Medulla oblongata (tissue), 1 donor: ENCODE data around the gene PKHD1.

Experiments
- DNase-seq: peaks from one replicate; pipeline ENCODE4 v3.0.0-alpha.2; 2015; ENCODE audit errors: extremely low spot score

PKHD1 gene, protein sequence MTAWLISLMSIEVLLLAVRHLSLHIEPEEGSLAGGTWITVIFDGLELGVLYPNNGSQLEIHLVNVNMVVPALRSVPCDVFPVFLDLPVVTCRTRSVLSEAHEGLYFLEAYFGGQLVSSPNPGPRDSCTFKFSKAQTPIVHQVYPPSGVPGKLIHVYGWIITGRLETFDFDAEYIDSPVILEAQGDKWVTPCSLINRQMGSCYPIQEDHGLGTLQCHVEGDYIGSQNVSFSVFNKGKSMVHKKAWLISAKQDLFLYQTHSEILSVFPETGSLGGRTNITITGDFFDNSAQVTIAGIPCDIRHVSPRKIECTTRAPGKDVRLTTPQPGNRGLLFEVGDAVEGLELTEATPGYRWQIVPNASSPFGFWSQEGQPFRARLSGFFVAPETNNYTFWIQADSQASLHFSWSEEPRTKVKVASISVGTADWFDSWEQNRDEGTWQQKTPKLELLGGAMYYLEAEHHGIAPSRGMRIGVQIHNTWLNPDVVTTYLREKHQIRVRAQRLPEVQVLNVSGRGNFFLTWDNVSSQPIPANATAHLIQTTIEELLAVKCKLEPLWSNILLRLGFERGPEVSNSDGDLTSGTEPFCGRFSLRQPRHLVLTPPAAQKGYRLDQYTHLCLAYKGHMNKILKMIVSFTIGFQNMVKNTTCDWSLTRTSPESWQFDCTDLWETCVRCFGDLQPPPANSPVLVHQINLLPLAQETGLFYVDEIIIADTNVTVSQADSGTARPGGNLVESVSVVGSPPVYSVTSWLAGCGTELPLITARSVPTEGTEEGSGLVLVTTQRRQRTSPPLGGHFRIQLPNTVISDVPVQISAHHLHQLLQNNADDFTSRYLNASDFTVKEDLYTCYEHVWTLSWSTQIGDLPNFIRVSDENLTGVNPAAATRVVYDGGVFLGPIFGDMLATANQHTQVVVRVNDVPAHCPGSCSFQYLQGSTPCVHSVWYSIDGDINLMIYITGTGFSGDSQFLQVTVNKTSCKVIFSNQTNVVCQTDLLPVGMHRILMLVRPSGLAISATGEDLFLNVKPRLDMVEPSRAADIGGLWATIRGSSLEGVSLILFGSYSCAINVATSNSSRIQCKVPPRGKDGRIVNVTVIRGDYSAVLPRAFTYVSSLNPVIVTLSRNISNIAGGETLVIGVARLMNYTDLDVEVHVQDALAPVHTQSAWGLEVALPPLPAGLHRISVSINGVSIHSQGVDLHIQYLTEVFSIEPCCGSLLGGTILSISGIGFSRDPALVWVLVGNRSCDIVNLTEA (N-terminal part only)

DNA sequence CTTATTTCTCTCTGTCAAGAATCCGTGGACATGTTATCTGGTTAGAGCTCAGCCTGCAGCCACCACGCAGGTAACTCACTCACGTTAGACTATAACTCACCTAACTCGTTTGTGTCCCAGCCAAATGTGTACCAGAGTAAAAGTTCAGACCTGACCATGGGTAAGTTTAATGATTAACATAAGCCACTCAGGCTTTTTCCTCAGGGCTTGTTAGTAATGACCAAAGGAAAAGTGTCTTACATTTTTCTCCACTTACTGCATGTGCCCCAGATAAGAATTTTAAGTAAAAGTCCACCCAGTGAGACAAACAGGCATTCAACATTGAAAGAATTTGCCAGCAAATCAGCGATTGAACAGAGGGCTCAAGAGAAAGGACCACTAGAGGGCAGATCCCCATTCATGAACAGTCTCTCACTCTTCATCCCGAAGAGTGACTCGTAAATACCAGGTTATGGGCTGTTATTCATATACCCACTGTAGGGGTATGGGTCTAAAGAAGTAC, at the start of gene PKHD1:
TSS of gene PKHD1 (minus strand) at position 116 of the 502 bp plus-strand sequence. CDS start 2,680 bp downstream, outside the sequence.
- DNase-seq: no peak

GRCh38 chr6:52136934-52137467, 49.6 kb upstream of the PKHD1 start:
- DNase-seq: no peak

DNA sequence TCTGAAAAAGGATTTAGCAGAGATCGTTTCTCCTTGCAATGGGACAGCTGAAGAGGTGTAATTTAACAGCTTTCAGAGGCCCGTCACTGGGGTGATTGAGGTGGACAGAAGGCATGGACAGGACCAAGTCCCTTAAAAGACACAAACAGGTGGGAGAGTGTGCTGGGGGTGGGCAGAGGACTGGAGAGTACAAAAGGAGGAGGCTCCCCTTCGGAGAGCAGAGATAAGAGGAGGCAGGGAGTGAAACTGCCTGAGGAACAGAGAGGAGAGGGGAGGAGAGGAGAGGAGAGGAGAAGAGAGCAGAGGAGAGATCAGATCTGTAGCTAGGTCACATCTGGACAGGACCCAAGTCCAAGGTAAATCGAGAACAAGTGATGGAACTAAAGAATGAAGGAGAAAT, 48.6 kb upstream of the PKHD1 start:
- no peak for DNase-seq

DNA sequence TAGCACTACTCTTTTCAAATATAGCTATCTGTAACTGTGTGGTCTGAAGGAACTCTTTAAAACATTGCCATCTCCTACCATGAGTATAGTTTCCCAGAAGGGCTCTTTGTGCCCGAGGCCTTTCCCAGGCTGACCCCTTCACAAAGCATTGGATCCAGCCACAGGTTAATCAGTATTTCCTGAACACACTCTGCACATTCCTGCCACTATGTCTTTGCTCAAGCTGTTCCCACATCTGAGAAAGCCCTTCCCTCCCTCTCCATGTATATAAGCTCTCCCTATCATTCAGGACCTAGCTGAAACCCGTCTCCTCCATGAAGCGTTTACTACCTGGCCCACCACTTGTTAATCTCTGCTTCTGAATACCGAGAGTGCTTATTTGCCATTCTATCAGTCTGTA, 47.8 kb upstream of the PKHD1 start:
- no peak for DNase-seq

DNA sequence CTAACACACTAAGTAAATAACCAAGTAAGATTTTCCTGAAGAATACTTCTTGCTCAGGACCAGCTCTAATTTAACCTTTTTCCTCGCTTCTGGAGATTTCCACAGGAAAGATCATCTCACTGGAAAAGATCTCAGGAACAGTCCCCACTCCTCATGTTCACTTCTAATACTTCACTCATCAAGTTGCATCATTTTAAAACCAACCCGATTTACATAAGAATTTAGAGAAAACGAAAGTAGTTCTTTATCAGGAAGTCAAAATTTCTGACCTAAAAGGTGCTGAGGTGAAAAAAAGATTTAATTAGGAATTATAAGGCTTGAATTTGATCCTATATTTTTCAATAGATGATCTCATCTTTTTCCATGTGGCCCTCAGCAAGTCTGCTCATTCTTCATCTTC, 46.6 kb upstream of the PKHD1 start:
- no peak for DNase-seq

GRCh38 chr6:52133324-52133723, 45.9 kb upstream of the PKHD1 start:
- no peak for DNase-seq

DNA sequence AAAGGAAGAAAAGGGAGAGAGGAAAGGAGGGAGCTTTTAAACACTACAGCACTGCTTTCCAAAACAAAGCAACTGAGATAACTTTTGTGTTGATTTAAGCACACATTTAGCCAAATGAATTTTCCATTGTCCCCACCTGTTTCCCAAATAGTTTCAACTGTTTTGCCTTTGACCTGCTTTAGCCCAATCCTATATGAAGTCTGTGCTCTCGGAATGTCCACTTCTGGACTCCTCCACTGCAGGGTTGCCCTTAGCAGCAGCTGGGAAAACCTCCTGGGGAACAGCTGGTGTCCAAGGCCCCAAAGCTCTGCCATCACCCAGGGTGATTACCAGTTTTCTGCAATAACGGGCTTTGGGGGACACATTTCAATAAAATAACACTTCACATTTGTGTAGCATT, 44.9 kb upstream of the PKHD1 start:
- DNase-seq: no peak

DNA sequence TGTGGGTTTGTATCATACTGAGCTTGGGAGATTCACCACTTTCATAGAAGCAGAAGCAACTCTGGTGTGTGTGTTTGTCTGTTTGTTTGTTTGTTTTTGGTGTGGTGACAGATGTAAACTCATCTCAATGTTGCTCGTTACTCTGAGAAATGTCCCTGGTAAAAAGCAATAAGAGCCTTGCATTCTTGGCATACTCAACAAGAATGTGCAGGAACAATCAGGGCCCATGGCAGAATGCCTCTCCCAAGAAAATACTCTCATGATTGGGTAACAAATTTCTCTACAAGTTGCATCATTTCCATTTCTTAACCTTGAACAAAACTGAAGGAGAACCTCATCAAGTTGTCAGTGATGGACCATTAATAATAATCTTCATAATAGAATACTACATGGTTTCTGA, 43.0 kb upstream of the PKHD1 start:
- no peak for DNase-seq

DNA sequence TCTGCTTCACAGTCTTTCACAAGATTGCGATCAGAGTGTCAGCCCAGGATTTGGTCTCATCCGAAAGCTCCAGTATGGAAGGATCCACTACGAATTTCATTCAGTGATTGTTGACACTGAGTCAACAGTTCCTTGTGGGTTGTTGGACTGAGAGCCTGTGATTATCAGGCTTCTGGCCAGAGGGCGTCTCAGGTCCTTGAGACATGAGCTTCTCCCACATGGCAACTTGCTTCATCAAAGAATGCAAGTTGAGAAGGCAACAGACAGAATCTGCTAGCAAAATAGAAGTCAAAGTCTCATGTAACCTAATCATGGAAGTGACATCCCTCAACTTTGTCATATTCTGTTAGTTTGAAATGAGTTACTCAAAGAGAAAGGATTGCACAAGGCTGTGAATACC, 40.5 kb upstream of the PKHD1 start:
- no peak for DNase-seq

GRCh38 chr6:52126231-52126630, 38.8 kb upstream of the PKHD1 start:
- no peak for DNase-seq

DNA sequence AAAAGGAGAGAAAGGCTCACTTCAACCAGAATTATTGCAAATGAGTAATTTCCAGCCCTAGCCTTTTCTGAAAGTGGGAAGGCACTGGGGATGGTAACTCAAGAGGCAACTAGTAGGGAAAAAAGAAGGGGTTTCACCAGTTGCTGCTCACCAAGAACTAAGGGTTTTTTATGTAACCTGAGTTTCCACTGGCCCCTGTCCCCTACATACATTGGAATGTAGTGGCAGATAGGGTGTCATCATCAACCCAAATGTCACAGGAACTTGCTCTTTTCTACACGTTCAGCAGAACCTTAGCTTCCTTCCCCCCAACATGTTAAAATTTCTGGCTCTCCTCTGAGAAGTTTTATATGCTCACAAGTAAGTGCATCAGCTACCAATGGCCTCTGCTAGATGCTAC, 38.2 kb upstream of the PKHD1 start:
- DNase-seq: no peak

- no peak for DNase-seq
Observed at GRCh38 chr6:52125139-52125538, 37.7 kb upstream of the PKHD1 start.

- no peak for DNase-seq
Observed at GRCh38 chr6:52124126-52125121, 37.0 kb upstream of the PKHD1 start.

- DNase-seq: no peak
Observed at GRCh38 chr6:52123251-52123650, 35.8 kb upstream of the PKHD1 start.

GRCh38 chr6:52117352-52117751, 29.9 kb upstream of the PKHD1 start:
- DNase-seq: no peak

DNA sequence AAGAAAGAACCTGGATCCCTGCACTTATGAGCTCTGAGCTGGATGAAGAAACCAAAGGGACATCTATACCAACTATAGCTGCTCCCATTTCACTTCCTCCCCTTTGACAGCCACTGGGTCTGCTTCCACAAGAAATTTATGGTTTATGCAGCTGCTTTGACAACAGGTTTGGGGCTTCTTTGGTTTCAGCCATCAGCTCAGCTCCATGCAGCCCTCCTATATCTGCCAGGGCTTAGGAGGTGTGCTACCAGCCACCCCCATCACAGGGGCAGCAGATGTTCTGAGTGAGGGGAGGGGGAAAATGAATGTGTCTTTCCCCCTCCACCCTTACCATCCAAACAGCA, 29.2 kb upstream of the PKHD1 start:
- no peak for DNase-seq

DNA sequence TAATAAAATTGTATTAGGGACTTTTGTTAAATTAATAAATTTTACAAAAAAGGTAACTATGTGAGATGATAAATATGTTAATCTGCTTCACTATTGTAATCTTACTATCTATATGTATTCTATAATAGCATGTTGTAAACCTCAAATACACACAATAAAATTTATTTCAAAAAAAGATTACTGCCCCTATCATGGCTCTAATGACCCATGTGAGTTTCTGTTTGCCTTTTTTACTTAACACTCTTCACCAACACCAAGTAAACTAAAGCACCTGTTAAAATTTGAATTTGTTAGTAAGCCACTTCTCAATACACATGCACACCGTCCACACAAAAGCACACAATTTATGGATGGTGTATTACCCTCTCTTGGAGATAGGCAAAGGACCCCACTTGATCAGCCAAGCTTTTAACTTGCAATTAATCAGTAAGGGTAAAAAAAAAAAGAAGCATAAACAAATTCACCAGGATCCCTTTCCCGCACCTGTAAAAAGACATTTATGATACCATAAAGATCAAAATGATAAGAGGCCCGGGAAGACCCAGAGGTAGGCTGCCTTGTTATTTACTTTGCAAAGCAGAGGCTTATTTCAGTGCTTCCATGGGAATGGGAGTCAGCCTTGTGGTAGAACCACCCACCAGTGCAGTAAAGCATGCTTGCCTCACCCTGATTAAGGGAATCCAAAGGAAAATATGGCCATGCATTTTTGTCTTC, 28.6 kb upstream of the PKHD1 start:
- DNase-seq: no peak

DNA sequence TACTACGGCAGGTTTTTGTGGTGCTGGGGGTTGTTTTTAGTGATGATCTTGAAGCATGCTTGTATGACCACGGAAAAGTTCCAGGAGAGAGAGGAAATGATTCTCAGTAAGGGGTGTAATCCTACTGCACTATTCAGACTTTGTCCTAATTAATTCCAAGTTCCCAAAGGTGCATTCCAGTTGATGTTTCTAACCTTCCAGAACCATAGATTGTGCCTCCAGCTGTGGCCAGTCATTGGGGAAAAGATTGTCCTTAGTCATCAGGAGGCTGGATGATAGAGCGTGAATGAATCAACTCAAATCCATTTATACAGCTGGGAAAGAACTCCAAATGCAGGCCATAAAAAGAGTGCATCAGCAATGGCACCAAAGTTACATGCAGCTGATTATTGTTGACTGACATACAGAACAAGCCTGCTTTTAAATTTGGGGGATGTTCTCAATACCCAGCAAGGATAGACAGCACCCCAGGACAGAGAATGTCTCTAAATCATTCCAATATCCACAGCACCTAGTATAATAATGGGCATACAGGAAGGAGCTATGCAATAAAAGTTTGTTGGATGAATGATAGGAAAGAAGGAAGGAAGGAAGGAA, 27.8 kb upstream of the PKHD1 start:
- no peak for DNase-seq

DNA sequence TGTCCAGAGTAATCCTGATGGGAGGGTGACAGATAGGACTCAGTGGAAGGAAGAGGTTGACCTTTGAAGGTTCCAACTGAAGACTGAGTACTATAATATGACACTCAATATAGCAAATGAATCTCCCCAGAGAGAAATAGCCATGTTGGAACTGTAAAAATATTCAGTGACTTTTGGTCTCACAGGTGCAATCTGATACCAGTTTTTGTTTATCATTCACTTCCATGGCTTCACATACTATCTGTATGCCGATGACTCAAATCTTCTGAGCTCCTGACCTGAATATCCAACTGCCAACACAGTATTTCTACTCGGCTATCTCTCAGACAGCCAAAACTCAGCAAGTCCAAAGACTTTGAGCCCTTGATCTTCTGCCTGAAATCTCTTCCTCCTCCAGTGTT, 21.8 kb upstream of the PKHD1 start:
- DNase-seq: no peak

- DNase-seq: no peak
Observed at GRCh38 chr6:52108128-52108527, 20.7 kb upstream of the PKHD1 start.
